Trophoblast cell (in vitro differentiated cells and primary cell): ENCODE results near the gene AGAP1.

Experiments used
- DNase-seq, 2 donors: peaks; one replicate each; pipeline ENCODE4 v3.0.0-alpha.2; 2016
- H2AFZ ChIP-seq: 2 replicates; pipeline ENCODE4 v1.6.1; 2013; ENCODE audit warnings: low read length, moderate library complexity, mild to moderate bottlenecking; ENCODE audit not compliant: insufficient read depth, poor library complexity
- H2AK5ac ChIP-seq: 2 replicates; pipeline ENCODE4 v1.6.1; 2013; ENCODE audit warnings: mild to moderate bottlenecking, low read length
- H2BK120ac ChIP-seq: 2 replicates; pipeline ENCODE4 v1.6.1; 2013; ENCODE audit warnings: low read length, mild to moderate bottlenecking, moderate library complexity; ENCODE audit not compliant: insufficient read depth, poor library complexity
- H2BK12ac ChIP-seq: 2 replicates; pipeline ENCODE4 v1.6.1; 2013; ENCODE audit warnings: mild to moderate bottlenecking, low read length, moderate library complexity
- H2BK5ac ChIP-seq: 2 replicates; pipeline ENCODE4 v1.6.1; 2013; ENCODE audit warnings: low read length, low read depth, moderate library complexity, mild to moderate bottlenecking; ENCODE audit not compliant: poor library complexity
- H3K14ac ChIP-seq: 2 replicates; pipeline ENCODE4 v1.6.1; 2013; ENCODE audit warnings: mild to moderate bottlenecking, low read length
- H3K18ac ChIP-seq: 2 replicates; pipeline ENCODE4 v1.6.1; 2013; ENCODE audit warnings: mild to moderate bottlenecking, low read length
- H3K23ac ChIP-seq: 2 replicates; pipeline ENCODE4 v1.6.1; 2013; ENCODE audit warnings: low read length
- H3K27ac ChIP-seq: 2 replicates; pipeline ENCODE4 v1.5.1; 2013; ENCODE audit warnings: low read depth, mild to moderate bottlenecking, inconsistent platforms, low read length, moderate library complexity
- H3K27me3 ChIP-seq: 2 replicates; pipeline ENCODE4 v1.6.1; 2013; ENCODE audit warnings: inconsistent platforms, mild to moderate bottlenecking, low read length, moderate library complexity; ENCODE audit not compliant: insufficient read depth
- H3K36me3 ChIP-seq, 2 experiments: 1 replicate in 1 of 2; 2 replicates in 1 of 2; pipeline ENCODE4 v1.6.1; 2013; ENCODE audit warnings: low read length in 2 of 2, mild to moderate bottlenecking in 2 of 2, moderate library complexity in 1 of 2; ENCODE audit not compliant: insufficient read depth in 2 of 2, control insufficient read depth in 1 of 2
- H3K4ac ChIP-seq: 2 replicates; pipeline ENCODE4 v1.6.1; 2013; ENCODE audit warnings: low read depth, mild to moderate bottlenecking, low read length, moderate library complexity
- H3K4me1 ChIP-seq, 2 experiments: 1 replicate in 1 of 2; 2 replicates in 1 of 2; pipeline ENCODE4 v1.6.1; 2013; ENCODE audit warnings: low read length in 2 of 2, mild to moderate bottlenecking in 2 of 2, moderate library complexity in 1 of 2; ENCODE audit not compliant: insufficient read depth in 2 of 2, control insufficient read depth in 1 of 2
- H3K4me2 ChIP-seq: 2 replicates; pipeline ENCODE4 v1.6.1; 2013; ENCODE audit warnings: inconsistent platforms, mild to moderate bottlenecking, low read length, moderate library complexity
- H3K4me3 ChIP-seq: 2 replicates; pipeline ENCODE4 v1.5.1; 2013; ENCODE audit warnings: mild to moderate bottlenecking, low read depth, low read length, inconsistent platforms
- H3K79me1 ChIP-seq: one replicate; pipeline ENCODE4 v1.6.1; 2013; ENCODE audit warnings: low read length
- H3K79me2 ChIP-seq: 2 replicates; pipeline ENCODE4 v1.6.1; 2013; ENCODE audit warnings: low read length, mild to moderate bottlenecking; ENCODE audit not compliant: control insufficient read depth, insufficient read depth, poor library complexity
- H3K9ac ChIP-seq: 2 replicates; pipeline ENCODE4 v1.6.1; 2013; ENCODE audit warnings: mild to moderate bottlenecking, low read length
- H3K9me3 ChIP-seq: 2 replicates; pipeline ENCODE4 v1.6.1; 2013; ENCODE audit warnings: low read depth, mild to moderate bottlenecking, control low read depth, inconsistent platforms, low read length; ENCODE audit not compliant: insufficient read depth
- H4K12ac ChIP-seq: 2 replicates; pipeline ENCODE4 v1.6.1; 2013; ENCODE audit warnings: low read depth, mild to moderate bottlenecking, low read length, moderate library complexity
- H4K8ac ChIP-seq: 2 replicates; pipeline ENCODE4 v1.6.1; 2013; ENCODE audit warnings: low read depth, mild to moderate bottlenecking, low read length, moderate library complexity
- H4K91ac ChIP-seq: one replicate; pipeline ENCODE4 v1.6.1; 2013; ENCODE audit warnings: low read depth, mild to moderate bottlenecking, low read length, moderate library complexity
- WGBS: extraction: QIAGEN DNeasy Blood & Tissue Kit; methylation state at CpG from one replicate; pipeline ENCODE4 v1.1.7; 2013; ENCODE audit warnings: missing lambda C conversion rate; ENCODE audit not compliant: insufficient read length, insufficient coverage; ENCODE audit errors: extremely low coverage; 5-methylcytosine and 5-hydroxymethylcytosine counted together

AGAP1 gene

DNA sequence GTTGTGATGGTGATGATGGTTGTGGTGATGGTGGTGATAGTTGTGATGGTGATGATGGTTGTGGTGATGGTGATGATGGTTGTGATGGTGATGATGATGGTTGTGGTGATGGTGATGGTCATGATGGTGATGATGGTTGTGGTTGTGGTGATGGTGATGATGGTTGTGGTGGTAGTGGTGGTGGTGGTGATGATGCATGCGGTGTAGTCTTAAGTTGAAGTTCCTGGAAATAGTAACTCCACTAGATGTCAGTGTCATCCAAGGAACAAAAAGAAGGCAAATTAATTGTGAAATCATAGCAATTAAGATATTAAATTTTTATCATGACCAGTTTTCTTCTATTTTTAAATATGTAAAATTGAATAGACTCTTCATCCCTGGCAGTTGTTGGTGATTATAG lies 309.2 kb downstream of the AGAP1 start:
- H3K23ac ChIP-seq = no peak overlapping the region
- no peak overlapping the region for H2AFZ ChIP-seq
- no peak overlapping the region for H2AK5ac ChIP-seq
- no peaks in the 10 kb centered on the region for H3K79me2 ChIP-seq
- peaks cover 12 to 14% of the 10 kb centered on the region in 2 experiments for H3K36me3 ChIP-seq
- peaks cover 5% of the 10 kb centered on the region for H3K9me3 ChIP-seq
- no peak overlapping the region for H4K12ac ChIP-seq
- H2BK5ac ChIP-seq = no peak overlapping the region
- H3K14ac ChIP-seq = no peak overlapping the region
- no peak overlapping the region for H4K8ac ChIP-seq
- H3K79me1 ChIP-seq = no peaks in the 10 kb centered on the region
- no peak overlapping the region for H3K9ac ChIP-seq
- H3K27me3 ChIP-seq = no peaks in the 10 kb centered on the region
- no peak overlapping the region for H4K91ac ChIP-seq
- H3K4me3 ChIP-seq = peak overlapping the region; percentile 9
- peak in 1 of 2 donors; percentile 14 for DNase-seq
- no peak overlapping the region for H3K4me2 ChIP-seq
- no CpG with 5 or more reads among the region's 1 CpG for WGBS
- no peak overlapping the region for H3K4ac ChIP-seq
- no peak overlapping the region for H2BK120ac ChIP-seq
- no peaks in the 10 kb centered on the region for H3K4me1 ChIP-seq
- no peak overlapping the region for H3K18ac ChIP-seq
- no peak overlapping the region for H3K27ac ChIP-seq
- H2BK12ac ChIP-seq = no peak overlapping the region

DNA sequence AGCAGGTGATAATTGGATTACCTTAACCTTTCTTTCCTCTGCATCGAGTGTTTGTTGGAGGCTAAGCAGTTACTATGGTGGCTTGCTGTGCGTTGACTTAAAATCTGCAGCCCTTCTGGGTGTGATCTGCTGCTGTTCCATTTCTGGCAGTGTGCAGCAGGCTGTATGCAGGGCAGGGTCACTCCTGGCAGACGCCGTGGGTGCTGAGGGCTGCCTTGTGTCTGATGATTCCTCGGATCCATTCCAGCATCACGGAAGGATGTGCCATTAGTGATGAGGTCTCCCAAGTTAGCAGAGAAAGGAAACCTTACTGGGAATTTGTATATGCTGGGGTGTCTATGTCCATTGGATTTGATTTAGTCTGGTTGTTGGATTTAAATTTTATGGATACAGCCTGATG lies 310.8 kb downstream of the AGAP1 start:
- WGBS = no CpG with 5 or more reads among the region's 6 CpGs
- H2BK5ac ChIP-seq = no peak overlapping the region
- H4K8ac ChIP-seq = no peak overlapping the region
- no peaks in the 10 kb centered on the region for H3K27me3 ChIP-seq
- no peaks in the 10 kb centered on the region for H3K4me1 ChIP-seq
- no peak overlapping the region for H2BK120ac ChIP-seq
- H3K14ac ChIP-seq = no peak overlapping the region
- no peak for DNase-seq
- H3K4ac ChIP-seq = no peak overlapping the region
- no peak overlapping the region for H3K23ac ChIP-seq
- H2AK5ac ChIP-seq = no peak overlapping the region
- no peak overlapping the region for H2BK12ac ChIP-seq
- no peak overlapping the region for H4K12ac ChIP-seq
- H4K91ac ChIP-seq = no peak overlapping the region
- H3K9ac ChIP-seq = no peak overlapping the region
- no peak overlapping the region for H2AFZ ChIP-seq
- no peaks in the 10 kb centered on the region for H3K79me2 ChIP-seq
- H3K27ac ChIP-seq = no peak overlapping the region
- no peak overlapping the region for H3K18ac ChIP-seq
- H3K4me2 ChIP-seq = no peak overlapping the region
- H3K4me3 ChIP-seq = no peak overlapping the region
- H3K36me3 ChIP-seq = peaks cover 12 to 14% of the 10 kb centered on the region in 2 experiments
- no peaks in the 10 kb centered on the region for H3K79me1 ChIP-seq
- H3K9me3 ChIP-seq = peaks cover 4% of the 10 kb centered on the region

DNA sequence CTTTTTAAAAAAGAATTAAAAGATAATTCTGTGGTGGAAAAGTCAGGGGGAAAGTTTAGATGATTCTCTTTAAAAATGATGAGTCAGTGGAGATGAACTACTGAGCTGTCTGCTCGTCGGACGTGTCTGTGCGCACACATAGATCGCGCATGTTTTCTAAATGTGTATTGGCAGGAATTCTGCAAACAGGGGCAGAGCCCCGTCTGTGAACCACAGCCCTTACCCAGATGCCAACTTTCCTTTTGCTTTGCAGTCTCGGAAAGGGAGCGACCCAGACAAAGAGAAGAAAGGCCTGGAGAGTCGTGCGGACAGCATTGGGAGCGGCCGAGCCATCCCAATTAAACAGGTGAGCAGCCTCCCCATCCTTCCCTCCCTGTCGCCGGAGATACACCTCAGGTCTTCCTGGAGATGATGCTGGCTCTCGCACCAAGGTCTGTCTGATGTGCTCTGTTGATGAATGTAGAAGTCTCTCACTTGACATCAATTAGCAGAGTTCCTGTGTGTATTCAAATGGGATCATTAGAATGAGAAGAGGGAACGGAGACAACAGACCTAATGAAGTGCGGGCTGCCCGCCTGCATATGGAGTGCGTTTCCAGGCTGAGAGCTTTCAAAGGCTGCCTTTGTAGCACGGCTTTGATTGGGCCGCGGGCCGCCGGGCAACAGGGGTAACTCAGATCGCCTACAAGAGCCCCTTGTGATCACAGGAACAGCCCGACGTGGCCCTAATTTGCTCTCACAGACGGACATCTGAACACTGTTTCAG lies 313.3 kb downstream of the AGAP1 start:
- Histone ChIP-seq H4K12ac (no peak overlapping the region), H3K18ac (no peak overlapping the region), H3K23ac (no peak overlapping the region), H4K8ac (no peak overlapping the region), H3K9ac (no peak overlapping the region), H3K9me3 (peaks cover 4% of the 10 kb centered on the region), H2BK5ac (no peak overlapping the region), H2AK5ac (no peak overlapping the region), H3K4me3 (no peak overlapping the region), H2BK12ac (no peak overlapping the region), H3K27me3 (no peaks in the 10 kb centered on the region), H3K4ac (no peak overlapping the region), H4K91ac (no peak overlapping the region), H3K4me2 (no peak overlapping the region), H3K4me1 (no peaks in the 10 kb centered on the region), H3K27ac (no peak overlapping the region), H3K79me2 (no peaks in the 10 kb centered on the region), H2AFZ (no peak overlapping the region), H3K36me3 (peaks cover 5 to 11% of the 10 kb centered on the region in 2 experiments), H2BK120ac (no peak overlapping the region), H3K79me1 (no peaks in the 10 kb centered on the region), H3K14ac (no peak overlapping the region)
- whole genome bisulfite sequencing = no CpG with 5 or more reads among the region's 29 CpGs
- DNase-seq = no peak

DNA sequence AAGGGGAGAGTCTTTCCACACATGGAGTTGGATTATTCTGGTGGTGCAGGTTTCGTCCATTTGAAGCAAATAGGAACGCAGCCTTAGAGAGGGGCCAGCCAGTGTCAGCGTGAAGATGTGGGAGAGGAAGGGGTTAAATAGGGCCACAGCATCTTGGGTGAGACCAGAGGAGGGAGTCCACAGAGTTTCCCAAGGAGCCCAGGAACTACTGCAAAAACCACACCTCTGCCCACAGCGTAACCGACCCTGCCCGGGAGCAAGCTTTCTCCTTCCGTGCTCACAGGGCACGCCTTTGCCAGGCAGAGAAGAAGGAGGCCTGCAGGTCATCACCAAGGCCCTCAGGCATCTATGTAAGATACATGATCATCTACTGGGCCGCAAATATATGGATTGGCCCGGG lies 314.5 kb downstream of the AGAP1 start:
- H3K14ac ChIP-seq = no peak overlapping the region
- H3K27me3 ChIP-seq = no peaks in the 10 kb centered on the region
- H3K4me2 ChIP-seq = no peak overlapping the region
- H3K27ac ChIP-seq = no peak overlapping the region
- H3K4me3 ChIP-seq = no peak overlapping the region
- H2AK5ac ChIP-seq = no peak overlapping the region
- no peak overlapping the region for H3K23ac ChIP-seq
- no peak overlapping the region for H3K4ac ChIP-seq
- H3K79me2 ChIP-seq = no peaks in the 10 kb centered on the region
- H2BK12ac ChIP-seq = no peak overlapping the region
- no peak for DNase-seq
- no peaks in the 10 kb centered on the region for H3K9me3 ChIP-seq
- H2BK5ac ChIP-seq = no peak overlapping the region
- H3K4me1 ChIP-seq = no peaks in the 10 kb centered on the region
- no peaks in the 10 kb centered on the region for H3K79me1 ChIP-seq
- H2BK120ac ChIP-seq = no peak overlapping the region
- no peak overlapping the region for H2AFZ ChIP-seq
- no peak overlapping the region for H4K8ac ChIP-seq
- no peak overlapping the region for H4K91ac ChIP-seq
- no CpG with 5 or more reads among the region's 10 CpGs for WGBS
- no peak overlapping the region for H4K12ac ChIP-seq
- peaks cover 11 to 15% of the 10 kb centered on the region in 2 experiments for H3K36me3 ChIP-seq
- no peak overlapping the region for H3K9ac ChIP-seq
- no peak overlapping the region for H3K18ac ChIP-seq
